Ammon's horn (tissue), 1 donor: ENCODE measurements around the gene CTBP1.
A peak's percentile ranks its signal among the peaks of the same experiment; 100 is the strongest.

Experiments
- DNase-seq: peaks from one replicate; pipeline ENCODE4 v3.0.0-alpha.2; 2016; ENCODE audit warnings: low spot score

Gene CTBP1

DNA sequence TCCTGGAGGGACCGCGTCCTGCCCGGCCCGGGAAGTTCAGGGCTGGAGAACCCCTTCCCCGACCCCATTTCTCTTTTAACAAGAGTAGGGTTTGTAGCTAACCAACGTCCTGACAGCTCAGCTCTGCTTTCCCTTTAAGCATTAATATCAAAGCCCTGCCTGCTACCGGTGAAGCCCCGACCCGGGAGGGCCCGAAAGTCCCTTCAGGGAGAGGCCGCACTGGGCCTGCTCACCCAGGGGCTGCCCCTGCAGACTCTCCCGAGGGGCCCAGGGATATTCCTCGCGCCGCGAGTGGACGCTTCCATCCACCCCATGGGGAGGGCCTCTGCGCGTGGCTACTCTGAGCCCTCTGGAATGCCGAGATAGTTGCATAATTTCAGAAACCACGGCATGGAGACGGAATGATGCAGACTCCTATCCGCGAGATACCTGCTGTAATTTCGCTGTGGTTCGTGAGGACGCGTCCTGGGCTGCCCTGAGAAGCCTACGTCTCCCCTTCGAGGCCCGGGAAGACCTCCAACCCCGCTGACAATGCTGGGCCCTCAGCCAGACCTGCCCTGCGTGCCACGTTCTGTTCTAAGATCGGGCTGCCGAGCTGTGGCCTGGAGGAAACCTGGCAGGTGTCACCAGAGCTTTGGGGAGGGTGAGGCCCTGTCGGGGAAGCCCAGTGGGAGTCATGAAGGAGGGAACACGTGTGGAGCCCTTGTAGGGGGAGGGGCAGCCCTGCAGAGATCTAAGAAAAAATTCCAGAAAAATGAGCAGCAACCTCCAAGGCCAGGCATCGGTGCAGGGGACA is 999 bp upstream of the CTBP1 start:
- DNase-seq: no peak

DNA sequence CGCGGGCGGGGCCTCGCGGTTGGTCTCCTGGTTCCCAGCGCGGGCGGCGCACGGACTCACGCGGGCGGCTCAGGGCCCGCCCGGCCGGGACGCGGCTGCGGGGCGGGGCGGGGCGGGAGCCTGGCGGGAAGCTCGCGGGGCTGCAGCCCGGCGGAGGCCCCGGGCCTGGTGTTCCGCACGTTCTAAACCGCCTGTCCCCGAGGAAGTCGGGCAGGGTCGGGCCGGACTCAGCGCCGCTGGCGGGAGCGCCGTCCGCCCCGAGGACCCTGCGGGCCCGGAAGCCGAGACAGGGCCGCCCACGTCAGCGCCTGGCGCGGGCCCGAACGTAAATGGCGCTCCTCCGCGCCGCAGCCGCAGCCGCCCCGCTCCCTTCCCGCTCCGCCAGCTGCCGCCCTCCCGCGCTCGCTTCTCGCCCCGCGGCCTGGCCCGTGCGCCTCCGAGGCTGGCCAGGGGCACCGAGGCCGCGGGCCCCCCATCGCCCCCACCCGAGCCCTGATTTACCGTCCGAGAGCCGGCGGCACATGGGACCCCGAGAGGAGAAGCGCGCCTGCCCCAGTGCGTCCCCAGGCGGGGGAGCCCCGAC is 309 bp upstream of the CTBP1 start:
- peak; percentile 92 for DNase-seq

DNA sequence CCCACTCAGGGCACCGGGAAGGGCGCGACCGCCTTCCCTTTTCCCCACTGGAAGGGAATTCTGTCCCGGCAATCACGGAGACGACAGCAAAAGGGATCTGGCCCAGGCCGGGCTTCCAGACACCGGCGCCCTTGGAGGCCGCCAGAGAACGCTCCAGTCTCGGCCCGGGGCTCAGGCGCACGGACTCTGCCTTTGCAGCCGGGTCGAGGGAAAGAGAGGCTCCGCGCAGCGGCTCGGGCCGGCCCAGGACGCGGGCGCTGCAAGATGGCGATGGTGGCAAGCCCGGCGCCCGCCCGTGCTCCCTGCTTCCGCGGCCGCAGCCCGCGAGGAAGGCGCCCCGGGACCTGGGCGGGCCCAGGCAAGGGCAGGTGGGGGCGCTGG is 1.1 kb downstream of the CTBP1 start:
- DNase-seq: no peak

DNA sequence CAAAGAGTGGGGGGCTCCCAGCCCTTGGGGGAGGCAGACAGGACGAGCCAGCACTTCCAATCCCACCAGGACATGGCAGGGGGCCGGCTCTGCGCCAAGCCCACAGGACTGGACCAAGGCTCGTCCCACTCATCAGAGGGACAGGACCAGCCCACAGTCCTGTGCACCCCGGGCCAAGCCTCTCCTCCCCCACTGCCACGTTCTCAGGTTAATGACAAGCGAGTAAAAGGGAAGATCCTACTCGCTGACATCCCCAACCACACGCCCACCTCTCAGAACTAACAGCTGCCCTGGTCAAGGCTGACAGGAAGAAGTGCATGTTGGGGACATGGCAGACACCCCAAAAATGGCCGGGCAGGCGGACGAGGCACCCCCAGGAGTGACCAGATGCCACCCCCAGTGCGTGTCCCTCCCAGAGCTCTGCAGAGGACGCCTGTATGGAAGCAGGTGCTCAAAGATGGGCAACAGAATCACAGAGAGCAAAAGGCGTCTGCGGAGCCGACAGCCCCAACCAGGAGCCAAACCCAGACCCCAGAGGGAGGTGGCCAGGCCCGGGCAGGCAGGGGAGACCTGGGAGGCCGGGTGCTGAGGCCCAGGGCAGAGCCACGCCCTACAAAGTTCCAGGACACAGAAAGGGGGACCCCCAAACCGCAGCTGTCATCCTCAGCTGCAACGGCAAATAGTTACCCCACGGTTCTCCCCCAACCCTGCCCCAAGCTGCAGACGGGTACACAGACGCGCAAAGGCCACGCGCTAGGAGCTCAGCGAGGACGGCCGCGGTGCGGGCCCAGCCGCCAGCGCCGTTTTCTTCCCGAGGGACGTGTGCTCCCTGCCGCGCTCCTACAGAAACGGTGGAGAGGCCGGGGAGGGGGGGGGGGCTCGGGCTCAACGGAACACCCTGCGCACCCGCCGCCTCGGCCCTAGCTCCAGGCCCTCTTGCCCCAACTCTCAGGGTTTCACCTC is 1.7 kb downstream of the CTBP1 start:
- no peak for DNase-seq

DNA sequence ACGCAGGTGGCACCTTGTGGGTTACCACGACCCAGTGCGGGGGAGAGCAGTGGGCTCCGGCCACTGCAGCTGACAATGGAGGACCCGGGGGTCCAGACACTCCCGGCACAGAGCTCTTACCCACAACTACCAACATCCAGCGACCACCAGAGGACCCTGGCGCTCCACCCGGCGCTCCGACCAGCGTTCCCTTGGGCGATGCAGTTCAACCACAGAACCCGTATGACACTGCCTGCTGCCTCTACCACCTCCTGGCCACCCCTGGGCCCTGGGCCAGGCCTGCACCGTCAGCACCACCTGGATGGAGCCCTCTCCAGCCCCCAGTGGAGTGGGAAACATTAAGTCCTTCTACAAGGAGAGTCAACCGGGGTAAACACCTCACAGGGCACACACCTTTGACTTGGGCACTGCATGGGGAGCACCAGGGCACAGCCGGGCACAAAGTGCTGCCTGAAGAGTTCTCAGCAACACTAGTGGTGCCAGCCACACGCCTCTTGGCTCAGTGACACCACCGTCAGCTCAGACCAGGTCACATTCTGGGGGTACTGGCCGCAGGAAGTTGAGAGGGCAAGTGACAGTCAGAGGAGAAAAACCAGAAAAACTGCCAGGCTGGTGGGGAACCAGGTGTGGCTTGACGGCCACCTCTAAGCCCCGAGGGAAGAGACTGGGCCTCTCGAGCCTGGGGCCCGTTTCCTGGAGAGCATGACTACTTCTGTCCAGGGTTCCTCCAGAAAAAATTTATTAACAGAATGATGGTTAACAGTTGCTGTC is 2.6 kb downstream of the CTBP1 start:
- DNase-seq: peak; percentile 1

DNA sequence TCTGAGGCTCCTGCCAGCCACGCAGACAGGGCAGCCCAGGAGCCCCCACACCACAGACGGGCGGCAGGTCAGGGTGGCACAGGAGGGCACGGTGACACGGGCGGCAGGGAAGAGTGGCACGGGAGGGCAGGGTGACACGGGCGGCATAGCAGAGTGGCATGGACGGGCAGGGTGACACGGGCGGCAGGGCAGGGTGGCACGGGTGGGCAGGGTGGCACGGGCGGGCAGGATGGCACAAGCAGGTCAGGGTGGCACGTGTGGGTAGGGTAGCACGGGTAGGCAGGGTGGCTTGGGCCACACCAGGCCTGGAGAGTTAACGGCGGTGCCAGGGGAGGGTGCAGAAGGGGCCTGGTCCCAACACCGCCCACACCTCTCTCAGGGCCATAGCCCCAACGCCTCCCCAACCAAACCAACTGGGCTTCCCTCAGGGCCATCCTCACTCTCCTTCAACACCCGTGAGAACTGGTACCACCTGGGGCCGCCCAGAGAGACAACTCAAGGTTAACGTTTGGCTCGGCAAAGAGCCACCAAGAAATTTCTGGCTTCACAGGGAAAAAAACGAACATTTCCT is 3.4 kb downstream of the CTBP1 start:
- DNase-seq: peak; percentile 1

DNA sequence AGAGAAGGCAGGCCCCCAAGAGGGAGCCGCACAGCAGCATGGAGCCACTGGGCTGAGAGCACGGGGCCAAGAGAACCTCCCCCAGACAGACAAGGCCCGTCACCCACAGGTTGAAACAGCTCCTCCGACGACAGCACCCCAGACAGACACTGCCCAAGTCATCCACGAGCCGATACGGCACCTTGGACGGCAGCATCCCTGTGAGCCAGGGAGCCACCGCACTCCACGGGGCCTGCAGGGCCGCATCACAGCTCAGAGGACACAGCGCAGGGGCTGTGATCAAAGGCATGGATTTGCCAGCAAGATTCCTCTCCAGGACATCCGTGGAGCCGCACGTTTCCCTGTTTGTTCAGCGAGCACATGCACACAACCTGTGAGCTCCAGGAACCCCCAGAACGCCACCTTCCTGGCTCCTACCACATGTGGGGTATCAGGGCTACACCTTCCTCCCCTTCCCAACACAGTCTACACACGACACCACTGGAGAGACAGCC is 3.9 kb downstream of the CTBP1 start:
- peak; percentile 1 for DNase-seq

DNA sequence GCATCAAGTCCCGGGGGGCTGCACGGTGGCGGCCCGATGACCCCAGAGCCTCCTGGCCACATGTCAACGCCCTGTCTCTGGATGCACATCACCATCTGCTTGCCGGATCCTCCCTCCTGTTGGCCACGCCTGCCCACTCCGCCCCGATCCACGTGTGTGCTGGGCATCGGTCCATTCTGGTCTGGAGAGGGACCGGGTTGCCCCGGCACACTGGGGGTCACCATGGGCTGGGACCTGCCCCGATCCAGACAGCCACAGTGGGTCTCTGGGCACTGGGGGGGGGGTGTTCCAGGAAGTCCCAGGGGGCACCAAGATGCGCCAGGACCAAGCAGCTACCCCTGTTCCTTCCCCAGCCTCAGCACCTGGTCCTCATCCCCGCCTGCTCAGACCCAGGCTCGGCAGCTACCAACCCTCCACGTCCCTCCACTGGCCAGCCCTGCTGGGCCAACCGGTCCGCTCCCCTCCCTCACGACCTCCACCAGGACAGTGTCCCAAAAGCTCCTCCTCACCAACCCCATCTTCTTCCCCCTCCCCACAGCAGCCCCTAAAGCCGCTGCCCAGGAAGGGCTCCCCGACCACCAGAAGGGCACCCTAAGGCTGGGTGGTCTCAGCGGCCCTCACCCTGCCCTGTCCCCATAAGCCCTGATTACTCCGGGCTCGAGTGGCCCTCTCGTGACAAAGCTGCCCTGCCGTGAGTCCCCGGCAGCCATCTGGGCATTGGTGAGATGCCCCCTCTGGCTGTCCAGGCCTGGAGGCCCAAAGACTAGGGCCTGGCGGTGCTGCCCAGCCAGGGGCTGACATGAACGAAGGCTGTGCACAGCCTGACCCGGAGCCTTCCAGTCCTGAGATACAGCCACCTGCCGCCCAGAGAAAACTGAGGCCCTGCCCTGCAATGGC is 4.6 kb downstream of the CTBP1 start:
- DNase-seq: peak; percentile 22

DNA sequence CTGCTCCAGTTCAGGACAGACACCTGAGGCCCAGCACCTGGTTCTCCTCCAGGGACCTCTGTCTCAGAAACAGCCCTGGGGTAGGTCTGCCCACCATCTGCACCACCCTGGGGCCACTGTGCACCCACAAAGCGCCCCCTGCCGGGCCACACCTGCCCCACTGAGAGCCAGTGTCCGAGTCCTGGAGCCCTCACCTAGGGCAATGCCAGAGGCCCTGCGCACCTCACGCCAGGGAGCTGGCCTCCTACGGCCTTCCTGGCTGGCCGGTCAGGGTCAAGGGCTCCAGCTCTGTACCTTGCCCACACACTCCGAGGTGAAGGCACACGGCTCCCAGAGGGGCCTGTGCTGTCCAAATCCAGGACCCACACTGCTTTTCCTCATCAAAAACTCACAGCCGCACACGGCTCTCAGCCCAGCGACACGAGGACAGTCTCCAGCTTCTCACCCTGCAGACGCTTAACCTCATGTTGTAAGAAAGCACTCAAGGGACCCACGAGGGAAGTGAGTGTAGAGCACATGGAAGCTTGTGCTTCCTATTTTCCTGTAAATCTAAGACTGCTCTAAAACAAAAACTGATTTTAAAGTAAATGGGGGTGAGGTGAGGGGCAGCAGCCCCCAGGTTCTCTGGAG is 5.4 kb downstream of the CTBP1 start:
- peak; percentile 61 for DNase-seq

DNA sequence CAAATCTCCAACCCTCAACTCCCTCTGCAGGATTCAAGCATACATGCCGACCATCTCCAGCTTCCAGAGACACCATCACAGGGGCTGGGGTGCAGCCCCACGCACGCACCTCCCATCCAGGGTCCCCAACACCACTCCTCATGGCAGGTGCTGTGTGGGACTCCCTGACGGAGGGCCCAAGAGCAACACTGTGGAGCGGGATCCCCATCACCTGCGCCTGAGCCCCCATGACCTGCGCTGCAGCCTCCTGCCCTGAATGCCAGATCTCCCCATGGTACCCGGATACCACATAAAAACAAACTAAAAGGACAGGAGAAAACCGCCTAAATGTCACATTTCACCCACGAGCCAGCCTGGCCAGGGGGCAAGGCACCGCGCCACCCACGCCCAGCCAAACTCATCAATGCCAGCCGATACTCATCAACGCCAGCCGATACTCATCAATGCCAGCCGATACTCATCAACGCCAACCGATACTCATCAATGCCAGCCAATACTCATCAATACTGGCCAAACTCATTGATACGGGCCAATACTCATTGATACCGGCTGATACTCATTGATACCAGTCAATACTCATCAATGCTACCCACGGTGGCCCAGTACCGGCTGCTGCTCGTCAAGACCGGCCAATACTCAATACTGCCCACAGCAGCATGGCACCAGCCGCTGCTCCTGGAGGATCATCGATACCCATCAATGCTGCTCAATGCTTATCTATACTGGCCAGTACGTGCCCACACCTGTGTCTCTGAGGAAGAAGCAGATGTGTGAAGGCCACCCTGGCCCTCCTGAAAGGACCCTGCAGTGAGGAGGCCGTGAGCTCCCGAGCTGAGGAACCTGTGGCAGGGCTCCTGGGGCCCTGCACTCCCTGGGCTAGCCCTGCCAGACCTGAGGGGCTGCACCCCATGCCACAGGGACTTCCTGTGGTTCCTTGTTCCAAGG is 6.2 kb downstream of the CTBP1 start:
- DNase-seq: no peak

DNA sequence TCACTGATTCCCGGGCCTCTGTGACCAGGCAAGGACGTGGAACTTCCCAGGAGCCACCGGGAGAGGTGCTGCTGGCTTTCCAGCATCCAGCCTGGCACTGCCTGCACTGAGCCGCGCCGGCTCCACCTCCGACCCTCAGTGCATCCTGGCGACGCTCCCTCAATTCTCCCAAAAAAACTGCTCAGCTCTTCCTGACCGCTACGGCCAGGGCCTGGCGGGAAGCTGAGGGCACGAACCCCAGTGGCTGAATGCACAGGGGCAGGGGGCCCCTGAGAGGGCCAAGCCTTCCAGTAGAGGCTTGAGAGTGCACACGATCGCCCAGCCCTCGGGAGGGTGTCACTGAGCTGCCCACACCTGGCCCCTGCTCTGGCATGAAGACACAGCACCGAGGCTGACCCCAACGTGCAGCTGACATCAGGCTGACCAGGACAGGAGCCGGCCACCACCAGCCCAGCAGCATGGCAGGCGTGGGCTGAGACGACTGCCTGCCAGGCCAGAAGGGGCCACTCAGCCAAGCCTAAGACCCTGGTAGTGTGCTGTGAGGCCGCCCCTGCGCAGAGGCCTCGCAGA is 6.9 kb downstream of the CTBP1 start:
- DNase-seq: no peak

DNA sequence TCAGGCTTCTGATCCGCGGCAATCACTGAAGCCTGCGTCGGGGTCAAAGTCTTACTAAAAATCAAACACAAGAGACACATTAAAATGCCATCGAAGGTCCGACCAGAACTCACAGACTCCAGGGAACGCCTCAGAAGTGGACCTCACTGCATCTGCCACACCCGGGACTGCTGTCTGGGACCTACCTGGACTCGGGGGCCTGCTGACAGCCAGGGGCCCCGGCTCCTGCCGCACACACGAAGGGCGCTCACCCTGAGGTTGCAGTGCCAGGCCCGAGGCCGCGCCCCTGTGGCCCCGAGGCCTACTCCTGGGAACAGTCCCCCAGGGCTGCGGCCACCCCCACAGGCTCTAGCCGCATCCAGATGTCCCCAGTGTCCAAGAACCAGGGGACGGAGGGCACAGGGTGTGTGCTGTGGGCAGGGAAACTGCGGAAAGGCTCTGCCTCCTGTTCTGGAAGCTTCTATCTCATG is 7.4 kb downstream of the CTBP1 start:
- no peak for DNase-seq

DNA sequence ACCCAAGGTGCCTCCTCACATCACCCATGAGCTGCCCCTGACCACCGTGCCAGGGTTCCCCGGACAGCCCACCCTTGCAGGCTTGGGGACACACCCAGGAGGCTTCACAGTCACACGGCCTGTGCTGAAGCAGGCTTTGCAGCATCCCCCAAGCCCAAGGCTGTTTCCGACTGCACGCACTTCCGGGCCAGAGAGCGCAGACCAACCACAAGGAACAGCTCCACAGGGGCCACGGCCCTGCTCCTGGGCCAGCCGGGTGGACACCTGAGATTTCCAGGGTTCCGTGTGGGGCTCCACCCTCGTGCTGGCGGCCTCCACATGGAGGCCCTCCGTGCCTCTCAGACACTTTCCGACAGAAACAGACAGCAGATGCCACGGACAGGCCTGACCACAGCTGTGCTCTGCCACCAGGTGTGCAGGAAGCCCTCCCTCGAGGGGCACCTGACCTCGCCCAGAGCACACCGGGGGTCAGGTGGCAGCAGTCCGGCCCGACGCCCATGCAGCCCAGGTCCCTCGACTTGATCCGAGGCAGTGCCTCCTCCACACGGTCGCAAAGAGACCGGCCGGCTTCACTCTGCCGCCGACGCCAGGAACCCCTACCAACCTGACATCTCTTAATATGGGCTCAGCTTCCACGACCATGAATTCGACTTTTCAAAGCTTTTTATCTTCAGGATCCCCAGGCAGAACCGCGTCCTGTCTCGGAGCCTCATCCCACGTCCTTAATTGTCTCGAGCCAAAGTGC is 8.0 kb downstream of the CTBP1 start:
- DNase-seq: no peak

DNA sequence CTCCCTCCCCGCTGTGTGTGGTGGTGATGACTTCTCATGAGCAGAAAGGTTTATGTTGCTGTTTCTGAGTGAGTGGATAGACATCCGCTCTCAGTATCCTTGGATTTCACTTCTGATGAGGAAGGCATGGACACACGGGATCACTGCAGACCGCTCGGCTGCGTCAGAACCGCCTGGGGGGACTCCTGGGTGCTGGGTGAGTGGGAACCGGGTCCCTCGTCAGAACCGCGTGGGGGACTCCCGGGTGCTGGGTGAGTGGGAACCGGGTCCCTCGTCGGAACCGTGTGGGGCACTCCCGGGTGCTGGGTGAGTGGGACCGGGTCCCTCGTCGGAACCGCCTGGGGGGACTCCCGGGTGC is 9.0 kb downstream of the CTBP1 start:
- no peak for DNase-seq

DNA sequence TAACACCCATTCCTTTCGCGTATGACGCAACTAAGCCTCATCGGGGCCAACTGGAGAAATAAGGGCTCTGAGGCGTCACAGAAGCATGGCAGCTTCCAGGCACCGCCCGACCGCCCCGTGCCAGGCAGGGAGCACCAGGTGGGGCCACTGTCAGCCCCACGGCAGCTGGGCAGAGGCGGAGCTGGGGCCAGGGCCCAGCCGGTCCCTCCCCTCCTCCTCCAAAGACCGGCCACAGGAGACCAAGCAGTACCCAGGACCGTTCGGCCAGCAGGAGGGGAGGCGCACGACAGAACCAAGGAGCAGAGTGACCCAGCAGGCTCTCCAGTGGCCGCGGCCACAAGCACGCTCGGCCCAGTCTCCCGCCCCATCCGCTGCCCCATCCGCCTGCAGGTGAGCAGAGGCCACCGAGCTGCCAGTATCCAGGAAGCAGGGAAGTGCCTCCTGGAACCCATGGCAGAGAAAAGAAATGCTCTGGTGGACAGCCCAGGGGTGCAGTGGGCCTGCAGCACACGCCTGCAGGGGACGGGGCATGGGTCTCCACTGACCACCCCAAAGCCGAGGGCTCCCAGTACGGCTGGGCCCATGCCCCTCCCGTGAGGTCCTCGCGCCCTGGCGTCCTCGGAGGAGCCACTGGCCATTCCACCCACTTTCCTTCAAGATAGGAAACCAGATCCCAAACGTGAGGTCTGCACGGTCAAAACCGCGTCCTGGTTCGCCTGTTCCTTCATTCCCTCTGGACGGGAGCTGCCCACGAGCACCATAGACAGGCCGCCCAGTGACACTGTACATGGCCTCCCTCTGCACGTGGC is 9.6 kb downstream of the CTBP1 start:
- DNase-seq: no peak

DNA sequence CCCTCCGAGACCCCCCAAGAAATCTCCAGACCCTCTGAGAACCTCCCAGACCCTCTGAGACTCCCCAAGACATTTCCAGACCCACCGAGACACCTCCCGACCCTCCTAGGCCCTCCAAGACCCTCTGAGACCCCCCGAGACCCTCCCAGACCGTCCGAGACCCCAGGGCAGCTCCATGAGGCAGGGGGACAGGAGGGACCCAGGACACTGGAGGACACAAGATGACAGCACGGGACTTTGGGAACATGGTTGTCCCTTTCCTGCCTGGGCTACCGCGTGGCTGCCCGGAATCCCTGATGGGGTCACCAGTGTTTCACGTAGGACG is 10.3 kb downstream of the CTBP1 start:
- no peak for DNase-seq
